Measurements from ENCODE around the gene ZNF292.
"Not testable (repeated sequence)": the region's sequence is repeated elsewhere in the genome, so short reads cannot be mapped to it uniquely, and the experiment has no call there.

Gene ZNF292

GRCh38 chr6:87154993-87155841, at the start of gene ZNF292:
Gene ZNF292 (plus strand): TSS chr6:87155565. CDS start chr6:87155592, 27 bp downstream.
- DNase-seq (ENCODE audit: low read depth in 4 of 4, low spot score in 1 of 4), result peak; percentile 85 to 98 (median 92)

GRCh38 chr6:87105823-87106222, 49.5 kb upstream of the ZNF292 start:
- DNase-seq (ENCODE audit: low read depth in 4 of 4, low spot score in 1 of 4), result no peak

GRCh38 chr6:87110636-87111035, 44.7 kb upstream of the ZNF292 start:
- no peak for DNase-seq (ENCODE audit: low read depth in 4 of 4, low spot score in 1 of 4)

GRCh38 chr6:87115402-87116135, 39.8 kb upstream of the ZNF292 start:
- DNase-seq (ENCODE audit: low read depth in 4 of 4, low spot score in 1 of 4), result no peak

GRCh38 chr6:87116922-87117321, 38.4 kb upstream of the ZNF292 start:
- DNase-seq (ENCODE audit: low read depth in 4 of 4, low spot score in 1 of 4), result no peak

GRCh38 chr6:87118054-87118453, 37.3 kb upstream of the ZNF292 start:
- DNase-seq (ENCODE audit: low read depth in 4 of 4, low spot score in 1 of 4), result no peak

GRCh38 chr6:87122477-87122876, 32.9 kb upstream of the ZNF292 start:
- DNase-seq (ENCODE audit: low read depth in 4 of 4, low spot score in 1 of 4), result no peak

GRCh38 chr6:87124074-87124473, 31.3 kb upstream of the ZNF292 start:
- DNase-seq (ENCODE audit: low read depth in 4 of 4, low spot score in 1 of 4), result no peak

GRCh38 chr6:87126501-87126900, 28.9 kb upstream of the ZNF292 start:
- no peak for DNase-seq (ENCODE audit: low read depth in 4 of 4, low spot score in 1 of 4)

- no peak for DNase-seq (ENCODE audit: low read depth in 4 of 4, low spot score in 1 of 4)
Observed at GRCh38 chr6:87127737-87128136, 27.6 kb upstream of the ZNF292 start.

- no peak for DNase-seq (ENCODE audit: low read depth in 4 of 4, low spot score in 1 of 4)
Observed at GRCh38 chr6:87136963-87137362, 18.4 kb upstream of the ZNF292 start.

- peak in 1 of 4 experiments; percentile 29 for DNase-seq (ENCODE audit: low read depth in 4 of 4, low spot score in 1 of 4)
Observed at GRCh38 chr6:87139236-87139635, 16.1 kb upstream of the ZNF292 start.

- not testable (repeated sequence) for DNase-seq (ENCODE audit: low read depth in 4 of 4, low spot score in 1 of 4)
Observed at GRCh38 chr6:87139927-87140326, 15.4 kb upstream of the ZNF292 start.

- no peak for DNase-seq (ENCODE audit: low read depth in 4 of 4, low spot score in 1 of 4)
Observed at GRCh38 chr6:87146363-87146762, 9.0 kb upstream of the ZNF292 start.

GRCh38 chr6:87150406-87150805, 5.0 kb upstream of the ZNF292 start:
- no peak for DNase-seq (ENCODE audit: low read depth in 4 of 4, low spot score in 1 of 4)

GRCh38 chr6:87151471-87151780, 3.9 kb upstream of the ZNF292 start:
- DNase-seq (ENCODE audit: low read depth in 4 of 4, low spot score in 1 of 4), result no peak

- peak; percentile 48 to 71 (median 56) for DNase-seq (ENCODE audit: low read depth in 4 of 4, low spot score in 1 of 4)
Observed at GRCh38 chr6:87151781-87152525, 3.4 kb upstream of the ZNF292 start.

GRCh38 chr6:87152526-87152955, 2.8 kb upstream of the ZNF292 start:
- DNase-seq (ENCODE audit: low read depth in 4 of 4, low spot score in 1 of 4), result no peak

- DNase-seq (ENCODE audit: low read depth in 4 of 4, low spot score in 1 of 4), result no peak
Observed at GRCh38 chr6:87154641-87154992, 748 bp upstream of the ZNF292 start.

- peak in 3 of 4 experiments; percentile 16 to 43 (median 33) for DNase-seq (ENCODE audit: low read depth in 4 of 4, low spot score in 1 of 4)
Observed at GRCh38 chr6:87155842-87156815, 764 bp downstream of the ZNF292 start.

- not testable (repeated sequence) for DNase-seq (ENCODE audit: low read depth in 4 of 4, low spot score in 1 of 4)
Observed at GRCh38 chr6:87157596-87157995, 2.2 kb downstream of the ZNF292 start.
